ENCODE results near the gene FBXO31. TPM values are rescaled to one million over a fixed set of nuclear protein-coding genes. Genes with fewer than 3 reads are reported as not detected.

Gene FBXO31
- total and polyA plus RNA-seq, 2 of the 13 experiments (the other 11 are each of a cell fraction or from before 2014, with no cell fraction given), result 92.4 to 101 TPM

GRCh38 chr16:87384162-87384874, 742 bp upstream of the FBXO31 start (continued):
- TF ChIP-seq, protein P1, sequence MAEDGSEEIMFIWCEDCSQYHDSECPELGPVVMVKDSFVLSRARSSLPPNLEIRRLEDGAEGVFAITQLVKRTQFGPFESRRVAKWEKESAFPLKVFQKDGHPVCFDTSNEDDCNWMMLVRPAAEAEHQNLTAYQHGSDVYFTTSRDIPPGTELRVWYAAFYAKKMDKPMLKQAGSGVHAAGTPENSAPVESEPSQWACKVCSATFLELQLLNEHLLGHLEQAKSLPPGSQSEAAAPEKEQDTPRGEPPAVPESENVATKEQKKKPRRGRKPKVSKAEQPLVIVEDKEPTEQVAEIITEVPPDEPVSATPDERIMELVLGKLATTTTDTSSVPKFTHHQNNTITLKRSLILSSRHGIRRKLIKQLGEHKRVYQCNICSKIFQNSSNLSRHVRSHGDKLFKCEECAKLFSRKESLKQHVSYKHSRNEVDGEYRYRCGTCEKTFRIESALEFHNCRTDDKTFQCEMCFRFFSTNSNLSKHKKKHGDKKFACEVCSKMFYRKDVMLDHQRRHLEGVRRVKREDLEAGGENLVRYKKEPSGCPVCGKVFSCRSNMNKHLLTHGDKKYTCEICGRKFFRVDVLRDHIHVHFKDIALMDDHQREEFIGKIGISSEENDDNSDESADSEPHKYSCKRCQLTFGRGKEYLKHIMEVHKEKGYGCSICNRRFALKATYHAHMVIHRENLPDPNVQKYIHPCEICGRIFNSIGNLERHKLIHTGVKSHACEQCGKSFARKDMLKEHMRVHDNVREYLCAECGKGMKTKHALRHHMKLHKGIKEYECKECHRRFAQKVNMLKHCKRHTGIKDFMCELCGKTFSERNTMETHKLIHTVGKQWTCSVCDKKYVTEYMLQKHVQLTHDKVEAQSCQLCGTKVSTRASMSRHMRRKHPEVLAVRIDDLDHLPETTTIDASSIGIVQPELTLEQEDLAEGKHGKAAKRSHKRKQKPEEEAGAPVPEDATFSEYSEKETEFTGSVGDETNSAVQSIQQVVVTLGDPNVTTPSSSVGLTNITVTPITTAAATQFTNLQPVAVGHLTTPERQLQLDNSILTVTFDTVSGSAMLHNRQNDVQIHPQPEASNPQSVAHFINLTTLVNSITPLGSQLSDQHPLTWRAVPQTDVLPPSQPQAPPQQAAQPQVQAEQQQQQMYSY (CRISPR knock-in tag; IDR thresholded peaks at IDR 0.05), result no peak
- TF ChIP-seq ZNF337 (CRISPR knock-in tag; IDR thresholded peaks at IDR 0.05; ENCODE audit: borderline replicate concordance, low read depth), result peak; percentile 87; the same call in 1 of the 2 replicates
- TF ChIP-seq YEATS2 (CRISPR knock-in tag; IDR thresholded peaks at IDR 0.05; ENCODE audit: borderline replicate concordance), result peak; percentile 47; the same call in 1 of the 2 replicates
- no peak for TF ChIP-seq ZKSCAN5 (CRISPR knock-in tag; IDR thresholded peaks at IDR 0.05)
- TF ChIP-seq NAIF1 (CRISPR knock-in tag; IDR thresholded peaks at IDR 0.05; ENCODE audit: borderline replicate concordance), result peak; percentile 85; the same call in 1 of the 2 replicates
- TF ChIP-seq, protein P2, sequence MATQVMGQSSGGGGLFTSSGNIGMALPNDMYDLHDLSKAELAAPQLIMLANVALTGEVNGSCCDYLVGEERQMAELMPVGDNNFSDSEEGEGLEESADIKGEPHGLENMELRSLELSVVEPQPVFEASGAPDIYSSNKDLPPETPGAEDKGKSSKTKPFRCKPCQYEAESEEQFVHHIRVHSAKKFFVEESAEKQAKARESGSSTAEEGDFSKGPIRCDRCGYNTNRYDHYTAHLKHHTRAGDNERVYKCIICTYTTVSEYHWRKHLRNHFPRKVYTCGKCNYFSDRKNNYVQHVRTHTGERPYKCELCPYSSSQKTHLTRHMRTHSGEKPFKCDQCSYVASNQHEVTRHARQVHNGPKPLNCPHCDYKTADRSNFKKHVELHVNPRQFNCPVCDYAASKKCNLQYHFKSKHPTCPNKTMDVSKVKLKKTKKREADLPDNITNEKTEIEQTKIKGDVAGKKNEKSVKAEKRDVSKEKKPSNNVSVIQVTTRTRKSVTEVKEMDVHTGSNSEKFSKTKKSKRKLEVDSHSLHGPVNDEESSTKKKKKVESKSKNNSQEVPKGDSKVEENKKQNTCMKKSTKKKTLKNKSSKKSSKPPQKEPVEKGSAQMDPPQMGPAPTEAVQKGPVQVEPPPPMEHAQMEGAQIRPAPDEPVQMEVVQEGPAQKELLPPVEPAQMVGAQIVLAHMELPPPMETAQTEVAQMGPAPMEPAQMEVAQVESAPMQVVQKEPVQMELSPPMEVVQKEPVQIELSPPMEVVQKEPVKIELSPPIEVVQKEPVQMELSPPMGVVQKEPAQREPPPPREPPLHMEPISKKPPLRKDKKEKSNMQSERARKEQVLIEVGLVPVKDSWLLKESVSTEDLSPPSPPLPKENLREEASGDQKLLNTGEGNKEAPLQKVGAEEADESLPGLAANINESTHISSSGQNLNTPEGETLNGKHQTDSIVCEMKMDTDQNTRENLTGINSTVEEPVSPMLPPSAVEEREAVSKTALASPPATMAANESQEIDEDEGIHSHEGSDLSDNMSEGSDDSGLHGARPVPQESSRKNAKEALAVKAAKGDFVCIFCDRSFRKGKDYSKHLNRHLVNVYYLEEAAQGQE (IDR thresholded peaks at IDR 0.05; ENCODE audit: borderline replicate concordance in 1 of 2, low read depth in 1 of 2, low read length in 2 of 2), result no peak
- TF ChIP-seq ZNF263 (CRISPR knock-in tag; IDR thresholded peaks at IDR 0.05), result no peak
- TF ChIP-seq ZNF20 (CRISPR knock-in tag; IDR thresholded peaks at IDR 0.05), result no peak
- TF ChIP-seq SOX5 (CRISPR knock-in tag; IDR thresholded peaks at IDR 0.05; ENCODE audit: borderline replicate concordance), result no peak; the same call in 1 of the 2 replicates
- TF ChIP-seq ZNF782 (CRISPR knock-in tag; IDR thresholded peaks at IDR 0.05; ENCODE audit: borderline replicate concordance), result no peak; the same call in 1 of the 2 replicates
- TF ChIP-seq KLF16 (CRISPR knock-in tag; IDR thresholded peaks at IDR 0.05), result peak in 1 of 2 experiments; percentile 20; a peak in 1 of 4 replicates
- TF ChIP-seq ATM (IDR thresholded peaks at IDR 0.05; ENCODE audit: borderline replicate concordance), result no peak

Data from HepG2 (cell line).